Neural cell (in vitro differentiated cells): ENCODE data around the gene OR8B4. TPM values are rescaled to one million over a fixed set of nuclear protein-coding genes. Genes with fewer than 3 reads are reported as not detected.

Source experiments
- H2AFZ ChIP-seq: fragments of 200-600, 300-800 bp; sonication (generic), shearing (Covaris generic); 2 replicates; pipeline ENCODE4 v1.6.0; 2014; ENCODE audit warnings: low read depth, mild to moderate bottlenecking, antibody characterized with exemption, low read length, moderate library complexity
- H3F3A ChIP-seq: fragments of 200-600 bp; shearing (Covaris generic); 2 replicates; pipeline ENCODE4 v1.6.1; 2016; ENCODE audit warnings: mild to moderate bottlenecking, moderate library complexity, mixed read lengths, antibody characterized with exemption, low read length; ENCODE audit not compliant: insufficient read depth, poor library complexity, severe bottlenecking
- H3K27ac ChIP-seq: fragments of 200-600, 300-800 bp; sonication (generic), shearing (Covaris generic); 2 replicates; pipeline ENCODE4 v1.5.1; 2014; ENCODE audit warnings: mild to moderate bottlenecking, low read length, moderate library complexity
- H3K27me3 ChIP-seq: fragments of 300-800, 200-600 bp; sonication (generic), shearing (Covaris generic); 2 replicates; pipeline ENCODE4 v1.6.0; 2014; ENCODE audit warnings: mild to moderate bottlenecking, low read depth, low read length, moderate library complexity; ENCODE audit not compliant: insufficient read depth
- H3K36me3 ChIP-seq: fragments of 300-800, 200-600 bp; sonication (generic), shearing (Covaris generic); 2 replicates; pipeline ENCODE4 v1.5.1; 2014; ENCODE audit warnings: mild to moderate bottlenecking, antibody characterized with exemption, low read length, moderate library complexity; ENCODE audit not compliant: insufficient read depth
- H3K4me2 ChIP-seq: fragments of 300-800, 200-600 bp; sonication (generic), shearing (Covaris generic); 2 replicates; pipeline ENCODE4 v1.6.0; 2014; ENCODE audit warnings: mild to moderate bottlenecking, low read length
- H3K4me3 ChIP-seq: fragments of 300-800, 200-600 bp; sonication (generic), shearing (Covaris generic); 2 replicates; pipeline ENCODE4 v1.5.1; 2014; ENCODE audit warnings: mild to moderate bottlenecking, low read length, moderate library complexity
- H3K79me2 ChIP-seq: fragments of 200-600 bp; shearing (Covaris generic); replicated peaks from 2 replicates; pipeline ENCODE4 v1.6.0; 2014; ENCODE audit warnings: mild to moderate bottlenecking, low read length, moderate library complexity; ENCODE audit not compliant: insufficient read depth
- H3K9ac ChIP-seq: fragments of 300-800, 200-600 bp; sonication (generic), shearing (Covaris generic); 2 replicates; pipeline ENCODE4 v1.6.1; 2016; ENCODE audit warnings: mild to moderate bottlenecking, low read length, mixed read lengths
- H3K9me2 ChIP-seq: fragments of 200-600 bp; shearing (Covaris generic); 2 replicates; pipeline ENCODE4 v1.6.1; 2016; ENCODE audit warnings: mild to moderate bottlenecking, low read length, mixed read lengths; ENCODE audit not compliant: insufficient read depth
- H3K9me3 ChIP-seq: fragments of 200-600, 300-800 bp; sonication (generic), shearing (Covaris generic); 2 replicates; pipeline ENCODE4 v1.6.1; 2016; ENCODE audit warnings: mild to moderate bottlenecking, mixed run types, low read length, moderate library complexity, mixed read lengths
- H4K20me1 ChIP-seq: fragments of 200-600 bp; shearing (Covaris generic); 2 replicates; pipeline ENCODE4 v1.6.1; 2016; ENCODE audit warnings: mild to moderate bottlenecking, mixed run types; ENCODE audit not compliant: insufficient read depth
- EP300 ChIP-seq: fragments of 450-650 bp; conservative IDR thresholded peaks from 2 replicates; pipeline ENCODE4 v1.6.1; 2014; ENCODE audit warnings: antibody characterized with exemption, mild to moderate bottlenecking, moderate library complexity; ENCODE audit not compliant: poor library complexity, severe bottlenecking
- EZH2 ChIP-seq: fragments of 200-600, 300-800 bp; shearing (Covaris generic), sonication (generic); IDR thresholded peaks from 2 replicates; pipeline ENCODE4 v1.6.1; 2014; ENCODE audit warnings: antibody characterized with exemption, low read length, borderline replicate concordance, mild to moderate bottlenecking; ENCODE audit not compliant: insufficient read depth, poor library complexity, severe bottlenecking
- MXI1 ChIP-seq: fragments of 450-650 bp; conservative IDR thresholded peaks from 2 replicates; pipeline ENCODE4 v1.6.1; 2014; ENCODE audit warnings: antibody characterized with exemption, mild to moderate bottlenecking; ENCODE audit not compliant: poor library complexity, severe bottlenecking
- REST ChIP-seq: IDR thresholded peaks from 2 replicates; pipeline ENCODE4 v1.6.1; 2012; ENCODE audit warnings: borderline replicate concordance
- SMC3 ChIP-seq: fragments of 450-650 bp; conservative IDR thresholded peaks from 2 replicates; pipeline ENCODE4 v1.6.1; 2014; ENCODE audit warnings: antibody characterized with exemption, mild to moderate bottlenecking, moderate library complexity; ENCODE audit not compliant: poor library complexity
- TAF1 ChIP-seq: IDR thresholded peaks from 2 replicates; pipeline ENCODE4 v1.6.1; 2012; ENCODE audit warnings: low read depth
- polyA minus RNA-seq: library from RNA; depleted of rRNA, polyadenylated mRNA; stranded (reverse); fragments of >200 nt; gene quantifications from 2 replicates; pipeline ENCODE4 v1.2.3, GENCODE V29; 2014
- polyA plus RNA-seq: library from polyadenylated mRNA; depleted of rRNA; stranded (reverse); fragments of >200 nt; gene quantifications from 2 replicates; pipeline ENCODE4 v1.2.3, GENCODE V29; 2014

OR8B4 gene
- polyA plus RNA-seq (not detected in 2 replicates), polyA minus RNA-seq (not detected in 2 replicates)

- no peaks in the 10 kb centered on the region for H3K27me3 ChIP-seq
- H3K4me3 ChIP-seq, result no peak within 1 kb of the TSS
- H3K36me3 ChIP-seq, result no peaks in the 10 kb centered on the region
- no peak within 1 kb of the TSS for H3K27ac ChIP-seq
- no peak for TF ChIP-seq EZH2
- no peak within 1 kb of the TSS for H3K4me2 ChIP-seq
- H3F3A ChIP-seq, result no peaks in the 10 kb centered on the region
- H3K9ac ChIP-seq, result no peak within 1 kb of the TSS
- H3K9me2 ChIP-seq, result no peaks in the 10 kb centered on the region
- H3K9me3 ChIP-seq, result no peaks in the 10 kb centered on the region
- no peak within 1 kb of the TSS for H2AFZ ChIP-seq
- no peaks in the 10 kb centered on the region for H4K20me1 ChIP-seq
- no peaks in the 10 kb centered on the region for H3K79me2 ChIP-seq
These were observed at the start of gene OR8B4 for GRCh38 chr11:124424384-124424921. Gene OR8B4, minus strand, starts transcription at chr11:124424871. Its CDS starts 0 bp downstream, at chr11:124424871.

- Histone ChIP-seq H3K4me3 (no peak overlapping the region), H3K9me3 (no peaks in the 10 kb centered on the region)
These were observed 49.4 kb upstream of the OR8B4 start for GRCh38 chr11:124474079-124474478.

GRCh38 chr11:124473476-124473875, 48.8 kb upstream of the OR8B4 start:
- H3K9me2 ChIP-seq, result no peaks in the 10 kb centered on the region

More at GRCh38 chr11:124474079-124474478, 49.4 kb upstream of the OR8B4 start:
- H3K4me2 ChIP-seq, result no peak overlapping the region
- H3K27me3 ChIP-seq, result no peaks in the 10 kb centered on the region
- no peaks in the 10 kb centered on the region for H4K20me1 ChIP-seq
- H2AFZ ChIP-seq, result no peak overlapping the region
- H3K9ac ChIP-seq, result no peak overlapping the region
- no peaks in the 10 kb centered on the region for H3F3A ChIP-seq
- no peaks in the 10 kb centered on the region for H3K9me2 ChIP-seq
- no peaks in the 10 kb centered on the region for H3K36me3 ChIP-seq
- H3K27ac ChIP-seq, result no peak overlapping the region
- no peak for TF ChIP-seq MXI1
- TF ChIP-seq TAF1, result no peak
- TF ChIP-seq REST, result no peak
- no peak for TF ChIP-seq SMC3
- H3K79me2 ChIP-seq, result no peaks in the 10 kb centered on the region

More at GRCh38 chr11:124473476-124473875, 48.8 kb upstream of the OR8B4 start:
- no peaks in the 10 kb centered on the region for H3K36me3 ChIP-seq
- no peak overlapping the region for H3K9ac ChIP-seq
- no peak overlapping the region for H2AFZ ChIP-seq
- no peak for TF ChIP-seq TAF1
- TF ChIP-seq SMC3, result no peak
- TF ChIP-seq REST, result no peak
- no peak for TF ChIP-seq EZH2
- no peak for TF ChIP-seq EP300
- no peaks in the 10 kb centered on the region for H3K9me3 ChIP-seq
- H3F3A ChIP-seq, result no peaks in the 10 kb centered on the region
- H3K27me3 ChIP-seq, result no peaks in the 10 kb centered on the region
- no peak overlapping the region for H3K4me2 ChIP-seq
- no peak overlapping the region for H3K27ac ChIP-seq
- H4K20me1 ChIP-seq, result no peaks in the 10 kb centered on the region
- H3K4me3 ChIP-seq, result no peak overlapping the region
- no peaks in the 10 kb centered on the region for H3K79me2 ChIP-seq
